ENCODE measurements around the gene EIF5A. TPM values are rescaled to one million over a fixed set of nuclear protein-coding genes. Genes with fewer than 3 reads are reported as not detected.
"Not testable (repeated sequence)": the region's sequence is repeated elsewhere in the genome, so short reads cannot be mapped to it uniquely, and the experiment has no call there.

The EIF5A gene
- total RNA-seq, 4 donors from 2014 or later = 135 to 210 (median 144) TPM

GRCh38 chr17:7334938-7335538 lies 27.6 kb downstream of the EIF5A start:
- Histone ChIP-seq H3K27me3 (no peaks in the 10 kb centered on the region), H3K4me1 (peaks cover 4 to 6% of the 10 kb centered on the region in 2 donors), H3K27ac (no peak overlapping the region), H3K4me3 (replicated peaks in 1 of 3) (no peak overlapping the region), H3K9me3 (no peaks in the 10 kb centered on the region), H3K36me3 (no peaks in the 10 kb centered on the region)
- 85% methylated on average over 3 of the region's 3 CpGs; no CpG with 5 or more reads in 1 of the 2 donors for WGBS, 2 donors
- no peak for TF ChIP-seq CTCF (IDR thresholded peaks at IDR 0.05)
- DNase-seq = no peak
- intact Hi-C loops (cut with DNase I) = no loop called here

GRCh38 chr17:7335765-7336164 lies 28.3 kb downstream of the EIF5A start:
- intact Hi-C loops (cut with DNase I) = not testable (repeated sequence)

GRCh38 chr17:7336240-7337175 lies 29.1 kb downstream of the EIF5A start, which contains the start of gene ACAP1:
Gene ACAP1, plus strand, starts transcription at chr17:7336529. Its CDS starts 206 bp downstream, at chr17:7336735.
- Histone ChIP-seq H3K27me3 (no peaks in the 10 kb centered on the region), H3K27ac (no peak within 1 kb of the TSS)
- intact Hi-C loops (cut with DNase I) = no loop called here

More at GRCh38 chr17:7335765-7336164, 28.3 kb downstream of the EIF5A start:
- not testable (repeated sequence) for H3K36me3 ChIP-seq; H3K27me3 ChIP-seq; H3K27ac ChIP-seq; H3K4me3 ChIP-seq (replicated peaks in 1 of 3); H3K9me3 ChIP-seq; DNase-seq; H3K4me1 ChIP-seq
- 80 to 86% methylated on average over 13 of the region's 13 CpGs for WGBS, 2 donors

GRCh38 chr17:7337600-7337999 lies 30.2 kb downstream of the EIF5A start:
- H3K4me3 ChIP-seq (replicated peaks in 1 of 3) = not testable (repeated sequence)
- 18 to 39% methylated on average over 7 of the region's 7 CpGs for WGBS, 2 donors

More at GRCh38 chr17:7336240-7337175, 29.1 kb downstream of the EIF5A start, which contains the start of gene ACAP1:
- Histone ChIP-seq H3K4me1 (no peaks in the 10 kb centered on the region), H3K9me3 (no peaks in the 10 kb centered on the region), H3K4me3 (replicated peaks in 1 of 3) (no peak within 1 kb of the TSS), H3K36me3 (no peaks in the 10 kb centered on the region)
- 48 to 53% methylated on average over 13 to 16 of the region's 17 CpGs for WGBS, 2 donors
- TF ChIP-seq POLR2A (IDR thresholded peaks at IDR 0.05) (no peak), CTCF (IDR thresholded peaks at IDR 0.05) (no peak)
- peak in 1 of 2 donors; percentile 20 for DNase-seq

GRCh38 chr17:7340179-7340578 lies 32.8 kb downstream of the EIF5A start:
- no peak for DNase-seq
- intact Hi-C loops (cut with DNase I) = no loop called here
- no peaks in the 10 kb centered on the region for H3K27me3 ChIP-seq
- no peak overlapping the region for H3K4me3 ChIP-seq (replicated peaks in 1 of 3)
- no peaks in the 10 kb centered on the region for H3K9me3 ChIP-seq
- no peak for TF ChIP-seq CTCF (IDR thresholded peaks at IDR 0.05)
- TF ChIP-seq POLR2A (IDR thresholded peaks at IDR 0.05) = no peak
- 89 to 90% methylated on average over 2 of the region's 2 CpGs for WGBS, 2 donors
- no peaks in the 10 kb centered on the region for H3K4me1 ChIP-seq
- H3K27ac ChIP-seq = no peak overlapping the region
- H3K36me3 ChIP-seq = no peaks in the 10 kb centered on the region

More at GRCh38 chr17:7337600-7337999, 30.2 kb downstream of the EIF5A start:
- peak; percentile 45 to 52 for DNase-seq
- H3K4me1 ChIP-seq; H3K36me3 ChIP-seq; intact Hi-C loops (cut with DNase I); H3K27ac ChIP-seq; H3K9me3 ChIP-seq; H3K27me3 ChIP-seq: not testable (repeated sequence)

GRCh38 chr17:7341842-7342241 lies 34.4 kb downstream of the EIF5A start:
- Histone ChIP-seq H3K36me3 (no peaks in the 10 kb centered on the region), H3K27ac (no peak overlapping the region), H3K4me3 (replicated peaks in 1 of 3) (no peak overlapping the region), H3K9me3 (no peaks in the 10 kb centered on the region), H3K4me1 (no peaks in the 10 kb centered on the region), H3K27me3 (no peaks in the 10 kb centered on the region)
- TF ChIP-seq CTCF (IDR thresholded peaks at IDR 0.05) = no peak
- TF ChIP-seq POLR2A (IDR thresholded peaks at IDR 0.05) = no peak
- intact Hi-C loops (cut with DNase I) = no loop called here
- DNase-seq = no peak
- WGBS, 2 donors = 92 to 97% methylated on average over 5 to 11 of the region's 13 CpGs

Measured in thyroid gland (tissue), 4 donors.